IPS-20b (cell line): ENCODE measurements around the gene TESK1.
A peak's percentile ranks its signal among the peaks of the same experiment; 100 is the strongest.
"Not testable (repeated sequence)": the region's sequence is repeated elsewhere in the genome, so short reads cannot be mapped to it uniquely, and the experiment has no call there.

ENCODE experiments used
- H3K27ac ChIP-seq: one replicate; pipeline ENCODE4 v1.5.1; 2013; ENCODE audit warnings: low read length
- H3K27me3 ChIP-seq: 2 replicates; pipeline ENCODE4 v1.6.1; 2013; ENCODE audit warnings: mild to moderate bottlenecking, low read length, inconsistent platforms; ENCODE audit not compliant: insufficient read depth
- H3K36me3 ChIP-seq: 2 replicates; pipeline ENCODE4 v1.6.1; 2013; ENCODE audit warnings: low read depth, mild to moderate bottlenecking, inconsistent platforms, low read length, moderate library complexity; ENCODE audit not compliant: insufficient read depth
- H3K4me1 ChIP-seq: 2 replicates; pipeline ENCODE4 v1.6.1; 2013; ENCODE audit warnings: mild to moderate bottlenecking, control low read depth, inconsistent platforms, low read length, moderate library complexity; ENCODE audit not compliant: insufficient read depth
- H3K4me3 ChIP-seq: 2 replicates; pipeline ENCODE4 v1.5.1; 2013; ENCODE audit warnings: mild to moderate bottlenecking, low read length, inconsistent platforms
- H3K9ac ChIP-seq: 2 replicates; pipeline ENCODE4 v1.6.1; 2013; ENCODE audit warnings: low read depth, mild to moderate bottlenecking, inconsistent platforms, low read length, moderate library complexity
- H3K9me3 ChIP-seq: 2 replicates; pipeline ENCODE4 v1.6.1; 2013; ENCODE audit warnings: mild to moderate bottlenecking, low read depth, low read length, inconsistent platforms; ENCODE audit not compliant: insufficient read depth

The TESK1 gene

DNA sequence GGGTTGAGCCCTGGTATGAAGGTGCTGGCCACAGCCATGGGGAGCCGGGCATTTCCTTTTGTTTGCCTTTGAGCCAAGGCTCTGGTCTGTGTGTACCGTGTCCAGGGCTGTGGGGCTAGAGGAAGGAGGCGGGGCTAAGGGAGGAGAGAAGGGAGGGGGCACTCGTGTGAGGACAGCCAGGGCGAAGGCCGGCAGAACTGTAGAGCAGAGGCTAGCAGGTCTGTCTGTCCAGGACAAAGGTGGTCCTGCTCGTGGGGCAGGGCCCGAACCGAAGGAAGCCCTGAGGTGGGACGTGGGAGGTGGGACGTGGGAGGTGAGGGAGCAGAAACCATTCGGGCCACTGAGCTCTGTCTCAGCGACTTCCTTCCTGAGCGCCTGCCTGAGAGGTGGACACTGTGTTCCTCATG lies 41.3 kb upstream of the TESK1 start:
- no peak overlapping the region for H3K4me3 ChIP-seq
- H3K27ac ChIP-seq = no peak overlapping the region
- no peaks in the 10 kb centered on the region for H3K27me3 ChIP-seq
- no peaks in the 10 kb centered on the region; the same call in 1 of the 2 replicates for H3K4me1 ChIP-seq
- H3K9me3 ChIP-seq = no peaks in the 10 kb centered on the region
- H3K9ac ChIP-seq = peak overlapping the region; percentile 22; the same call in 1 of the 2 replicates
- no peaks in the 10 kb centered on the region for H3K36me3 ChIP-seq

DNA sequence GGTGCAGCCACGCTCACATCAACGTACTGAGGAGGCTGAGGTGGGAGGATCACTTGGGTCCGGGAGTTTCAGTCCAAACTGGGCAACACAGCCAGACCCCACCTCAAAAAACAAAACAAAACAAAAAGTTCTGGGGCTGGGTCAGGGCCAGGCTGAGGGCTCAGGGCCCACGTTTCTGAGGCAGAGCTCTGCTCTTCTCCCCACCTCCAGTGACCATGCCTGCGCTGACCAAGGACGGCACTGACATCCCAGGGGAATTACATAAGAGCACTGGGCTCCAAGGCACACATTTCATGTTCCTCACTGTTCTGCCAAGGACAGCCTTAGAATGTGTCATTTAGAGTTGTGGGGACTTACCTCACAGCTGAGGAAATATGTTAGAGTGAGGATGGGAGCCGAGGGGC lies 40.4 kb upstream of the TESK1 start:
- Histone ChIP-seq H3K36me3 (no peaks in the 10 kb centered on the region), H3K9me3 (no peaks in the 10 kb centered on the region), H3K9ac (no peak overlapping the region), H3K27ac (no peak overlapping the region), H3K4me1 (no peaks in the 10 kb centered on the region; the same call in 1 of the 2 replicates), H3K4me3 (no peak overlapping the region), H3K27me3 (no peaks in the 10 kb centered on the region)

DNA sequence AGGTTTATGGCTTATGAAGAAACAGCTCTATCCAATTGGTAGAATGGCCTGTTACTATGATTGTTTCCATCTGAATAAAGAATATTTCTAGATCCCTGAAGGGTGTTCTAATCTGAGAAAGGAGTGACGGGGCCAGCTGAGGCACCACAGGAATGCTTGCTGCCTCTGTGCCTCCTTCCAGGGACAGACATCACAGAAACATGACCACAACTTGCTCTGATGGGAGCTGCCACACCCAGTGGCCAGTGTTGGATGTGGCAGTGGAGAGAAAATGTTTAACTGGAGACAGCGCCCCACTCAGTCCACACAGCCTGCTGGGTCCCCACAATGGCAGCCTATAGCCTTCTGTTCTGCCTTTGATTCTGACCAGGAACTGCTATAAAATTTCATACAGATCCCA lies 38.6 kb upstream of the TESK1 start:
- Histone ChIP-seq H3K4me3 (no peak overlapping the region), H3K27ac (no peak overlapping the region), H3K9me3 (no peaks in the 10 kb centered on the region), H3K36me3 (no peaks in the 10 kb centered on the region), H3K27me3 (no peaks in the 10 kb centered on the region), H3K4me1 (no peaks in the 10 kb centered on the region; the same call in 1 of the 2 replicates), H3K9ac (no peak overlapping the region)

DNA sequence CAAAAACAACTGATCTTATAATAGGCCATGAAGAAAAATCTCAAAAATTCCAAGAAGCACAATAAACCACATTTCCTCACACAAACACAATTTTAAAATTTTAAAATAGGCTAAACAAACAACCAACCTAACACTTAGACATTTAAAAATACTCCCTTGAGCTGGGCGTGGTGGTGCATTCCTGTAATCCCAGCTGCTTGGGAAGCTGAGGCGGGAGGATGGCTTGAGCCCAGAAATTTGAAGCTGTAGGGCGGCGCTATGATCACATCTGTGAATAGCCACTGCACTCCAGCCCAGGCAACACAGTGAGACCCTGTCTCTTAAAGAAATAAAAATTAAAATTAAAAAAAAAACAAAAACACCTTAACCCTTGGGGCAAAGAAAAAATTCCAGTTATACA lies 36.9 kb upstream of the TESK1 start:
- Histone ChIP-seq H3K4me1 (no peaks in the 10 kb centered on the region; the same call in 1 of the 2 replicates), H3K36me3 (no peaks in the 10 kb centered on the region)

DNA sequence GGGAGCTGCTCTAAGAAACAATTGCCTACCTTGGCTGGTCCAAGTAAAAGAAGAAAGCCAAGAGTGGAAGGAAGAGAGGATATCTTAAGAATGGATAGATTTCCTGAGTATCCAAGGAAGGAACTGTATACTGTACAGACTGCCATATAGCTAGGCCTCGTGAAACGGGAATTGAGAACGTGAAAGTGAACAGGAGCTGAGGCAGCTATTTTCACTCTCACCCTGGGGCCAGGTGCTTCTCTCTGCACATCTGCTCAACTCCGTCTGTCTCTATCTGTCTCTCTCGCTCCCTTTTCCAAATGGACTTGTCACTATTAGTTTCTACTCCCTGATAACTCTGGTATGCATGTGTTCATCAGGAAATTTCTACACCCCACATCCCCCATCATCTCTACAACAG lies 35.9 kb upstream of the TESK1 start:
- Histone ChIP-seq H3K4me1 (no peaks in the 10 kb centered on the region), H3K27me3 (no peaks in the 10 kb centered on the region), H3K9ac (no peak overlapping the region), H3K36me3 (no peaks in the 10 kb centered on the region), H3K27ac (no peak overlapping the region), H3K9me3 (no peaks in the 10 kb centered on the region), H3K4me3 (no peak overlapping the region)

More for the DNA sequence above, 36.9 kb upstream of the TESK1 start:
- H3K27ac ChIP-seq = no peak overlapping the region
- H3K27me3 ChIP-seq = no peaks in the 10 kb centered on the region
- H3K9me3 ChIP-seq = no peaks in the 10 kb centered on the region
- no peak overlapping the region for H3K9ac ChIP-seq
- H3K4me3 ChIP-seq = no peak overlapping the region

DNA sequence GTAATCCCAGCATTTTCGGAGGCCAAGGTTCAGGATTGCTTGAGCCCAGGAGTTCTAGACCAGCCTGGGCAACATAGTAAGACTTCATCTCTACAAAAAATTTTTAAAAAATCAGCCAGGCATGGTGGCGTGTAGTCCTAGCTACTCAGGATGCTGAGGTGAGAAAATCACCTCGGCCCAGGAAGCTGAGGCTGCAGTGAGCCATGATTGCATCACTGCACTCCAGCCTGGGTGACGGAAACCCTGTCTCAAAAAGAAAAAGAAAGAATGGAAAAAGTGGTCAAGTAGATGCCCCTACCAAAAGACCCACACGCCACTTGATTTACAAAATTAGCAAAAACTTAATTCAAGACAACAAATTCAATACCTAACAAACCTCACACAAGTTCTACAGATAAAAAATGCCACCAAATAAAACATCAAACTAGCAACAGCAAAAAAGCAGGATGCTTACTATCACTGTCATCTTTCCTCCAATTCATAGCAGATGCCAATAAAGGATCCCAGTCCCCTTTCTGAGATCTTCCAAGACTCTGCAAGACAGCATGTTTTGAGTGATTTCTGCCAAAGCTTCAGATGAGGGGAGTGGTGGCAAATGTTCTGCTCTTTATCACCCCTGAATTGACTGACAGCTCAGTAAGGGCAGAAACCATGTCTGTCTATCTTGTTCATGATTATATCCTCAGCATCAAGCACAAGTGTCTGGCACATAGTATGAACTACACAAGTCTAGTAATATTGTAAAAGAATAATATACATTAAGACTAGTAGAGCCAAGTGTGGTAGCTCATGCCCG lies 34.2 kb upstream of the TESK1 start:
- Histone ChIP-seq H3K9ac (no peak overlapping the region), H3K9me3 (no peaks in the 10 kb centered on the region), H3K27ac (no peak overlapping the region), H3K4me1 (no peaks in the 10 kb centered on the region), H3K27me3 (no peaks in the 10 kb centered on the region), H3K36me3 (no peaks in the 10 kb centered on the region), H3K4me3 (no peak overlapping the region)

DNA sequence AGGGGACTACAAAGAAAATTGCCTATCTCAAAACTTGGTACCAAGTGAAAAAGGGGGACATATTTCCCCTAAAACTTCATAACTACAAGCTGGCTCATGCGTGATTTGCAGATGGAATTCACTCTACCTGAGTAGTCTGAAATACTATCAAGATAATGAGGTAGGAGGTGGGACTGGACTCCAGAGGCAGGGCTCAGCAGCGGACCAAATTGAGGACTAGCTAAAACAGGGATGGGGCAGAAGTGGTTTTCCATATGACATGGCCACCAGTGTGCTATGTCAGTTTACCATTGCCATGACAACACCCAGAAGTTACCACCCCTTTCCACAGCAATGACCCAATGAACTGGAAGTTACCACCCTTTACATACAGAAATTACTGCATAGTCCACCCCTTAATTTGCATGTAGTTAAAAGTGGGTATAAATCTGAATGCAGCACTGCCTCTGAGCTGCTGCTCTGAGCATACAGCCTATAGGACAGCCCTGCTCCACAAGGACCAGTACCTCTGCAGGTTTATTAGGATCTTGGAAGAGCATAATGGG lies 30.4 kb upstream of the TESK1 start:
- no peak overlapping the region for H3K9ac ChIP-seq
- H3K9me3 ChIP-seq = no peaks in the 10 kb centered on the region
- no peak overlapping the region for H3K4me3 ChIP-seq
- no peaks in the 10 kb centered on the region for H3K4me1 ChIP-seq
- no peak overlapping the region for H3K27ac ChIP-seq
- no peaks in the 10 kb centered on the region for H3K27me3 ChIP-seq
- no peaks in the 10 kb centered on the region for H3K36me3 ChIP-seq

DNA sequence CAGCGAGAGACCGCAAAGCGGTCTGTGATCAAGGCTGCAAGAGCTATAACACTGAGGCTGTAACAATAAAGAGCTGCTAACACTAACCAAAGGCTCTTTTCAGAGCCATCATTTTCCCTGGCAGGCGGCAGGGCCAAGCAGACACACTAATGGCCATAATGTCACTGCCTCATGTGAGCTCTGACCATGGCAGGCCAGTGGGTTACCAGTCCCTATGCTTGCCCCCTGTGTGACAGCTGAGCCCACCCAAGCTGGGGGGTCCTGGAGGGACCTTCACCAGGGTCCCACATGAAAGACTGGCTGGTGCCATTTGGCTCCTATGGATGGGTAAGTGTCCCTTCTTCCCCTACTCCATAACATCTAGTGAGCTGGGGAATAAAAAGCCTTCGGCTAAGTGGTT lies 29.6 kb upstream of the TESK1 start:
- no peaks in the 10 kb centered on the region for H3K36me3 ChIP-seq
- H3K9ac ChIP-seq = no peak overlapping the region
- peaks cover 3% of the 10 kb centered on the region; the same call in 1 of the 2 replicates for H3K4me1 ChIP-seq
- no peak overlapping the region for H3K27ac ChIP-seq
- H3K4me3 ChIP-seq = no peak overlapping the region
- H3K9me3 ChIP-seq = peaks cover 5% of the 10 kb centered on the region
- H3K27me3 ChIP-seq = no peaks in the 10 kb centered on the region

DNA sequence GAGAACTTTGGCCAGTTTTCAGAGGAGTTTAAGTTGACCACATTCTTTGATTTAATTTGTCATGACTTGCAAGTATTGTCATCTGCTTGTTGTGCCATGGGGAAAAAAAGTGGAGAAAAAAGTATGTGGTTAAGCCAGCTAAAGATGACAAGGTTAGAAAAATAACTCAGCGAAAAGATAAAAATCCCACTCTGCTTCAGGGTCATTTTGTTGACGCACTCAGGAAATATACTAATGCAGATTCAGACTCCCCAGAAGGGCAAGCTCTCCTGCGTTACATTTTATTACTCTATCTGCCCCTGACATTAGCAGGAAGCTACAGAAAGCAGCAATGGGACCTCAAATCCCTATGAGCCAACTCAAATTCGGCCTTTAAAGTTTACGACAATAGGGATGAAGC lies 27.6 kb upstream of the TESK1 start:
- peaks cover 3% of the 10 kb centered on the region; the same call in 1 of the 2 replicates for H3K4me1 ChIP-seq
- no peak overlapping the region for H3K4me3 ChIP-seq
- H3K9ac ChIP-seq = no peak overlapping the region
- no peak overlapping the region for H3K27ac ChIP-seq
- peaks cover 18% of the 10 kb centered on the region for H3K9me3 ChIP-seq
- H3K27me3 ChIP-seq = no peaks in the 10 kb centered on the region
- H3K36me3 ChIP-seq = no peaks in the 10 kb centered on the region

DNA sequence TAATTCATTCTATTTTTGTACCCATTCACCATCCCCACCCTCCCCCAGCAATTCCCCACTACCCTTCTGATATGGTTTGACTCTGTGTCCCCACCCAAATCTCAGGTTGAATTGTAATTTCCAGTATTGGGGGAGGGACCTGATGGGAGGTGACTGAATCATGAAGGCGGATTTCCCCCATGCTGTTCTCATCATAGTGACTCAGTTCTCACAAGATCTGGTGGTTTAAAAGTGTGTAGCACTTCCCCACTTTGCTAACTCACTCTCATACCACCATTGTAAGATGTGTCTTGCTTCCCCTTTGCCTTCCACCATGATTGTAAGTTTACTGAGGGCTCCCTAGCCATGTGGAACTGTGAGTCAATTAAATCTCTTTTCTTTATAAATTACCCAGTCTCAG lies 25.9 kb upstream of the TESK1 start:
- H3K36me3 ChIP-seq = no peaks in the 10 kb centered on the region
- peaks cover 18% of the 10 kb centered on the region for H3K9me3 ChIP-seq
- peaks cover 3% of the 10 kb centered on the region; the same call in 1 of the 2 replicates for H3K4me1 ChIP-seq
- H3K27me3 ChIP-seq = no peaks in the 10 kb centered on the region
- no peak overlapping the region for H3K27ac ChIP-seq
- H3K9ac ChIP-seq = no peak overlapping the region
- no peak overlapping the region for H3K4me3 ChIP-seq

DNA sequence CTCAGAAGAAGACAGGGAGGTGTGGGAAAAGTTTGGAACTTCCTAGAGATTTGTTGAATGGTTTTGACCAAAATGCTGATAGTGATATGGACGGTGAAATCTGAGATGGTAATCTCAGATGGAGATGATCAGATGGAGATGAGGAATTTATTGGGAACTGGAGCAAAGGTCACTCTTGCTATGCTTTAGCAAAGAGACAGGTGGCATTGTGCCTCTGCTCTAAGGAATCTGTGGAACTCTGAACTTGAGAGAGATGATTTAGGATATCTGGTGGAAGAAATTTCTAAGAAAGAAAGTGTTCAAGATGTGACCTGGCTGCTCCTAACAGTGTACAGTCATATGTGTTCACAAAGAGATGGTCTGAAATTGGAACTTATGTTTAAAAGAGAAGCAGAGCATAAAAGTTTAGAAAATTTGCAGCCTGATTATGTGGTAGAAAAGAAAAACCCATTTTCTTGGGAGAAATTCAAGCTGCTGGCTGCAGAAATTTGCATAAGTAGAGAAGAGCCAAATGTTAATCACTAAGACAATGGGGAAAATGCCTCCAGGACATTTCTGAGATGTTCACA lies 25.3 kb upstream of the TESK1 start:
- H3K27me3 ChIP-seq, H3K27ac ChIP-seq, H3K4me1 ChIP-seq, H3K9ac ChIP-seq, H3K36me3 ChIP-seq: not testable (repeated sequence)
- peaks cover 18% of the 10 kb centered on the region for H3K9me3 ChIP-seq
- H3K4me3 ChIP-seq = peak overlapping the region; percentile 32

DNA sequence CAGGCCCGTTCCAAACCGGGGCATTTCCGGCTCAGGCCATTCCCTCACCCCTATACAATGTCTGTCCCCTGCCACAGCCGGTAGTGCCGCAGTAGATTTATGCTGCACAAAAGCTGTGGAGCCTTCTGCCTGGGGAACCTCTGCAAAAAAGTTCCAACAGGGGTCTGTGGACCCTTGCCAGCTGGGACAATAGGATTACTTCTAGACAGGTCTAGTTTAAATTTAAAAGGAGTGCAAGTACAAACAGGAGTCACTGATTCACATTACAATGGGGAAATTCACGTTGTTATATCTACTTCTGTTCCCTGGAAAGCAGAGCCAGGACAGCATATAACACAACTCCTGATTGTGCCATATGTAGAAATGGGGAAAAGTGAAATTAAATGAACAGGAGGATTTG lies 21.5 kb upstream of the TESK1 start:
- peaks cover 18% of the 10 kb centered on the region for H3K9me3 ChIP-seq
- not testable (repeated sequence) for H3K9ac ChIP-seq, H3K27ac ChIP-seq, H3K4me3 ChIP-seq, H3K36me3 ChIP-seq, H3K4me1 ChIP-seq, H3K27me3 ChIP-seq
